Daoy (cell line): ENCODE results near the gene DGKZ. TPM values are rescaled to one million over a fixed set of nuclear protein-coding genes. Genes with fewer than 3 reads are reported as not detected.

Experiments used
- DNase-seq: peaks from one replicate; pipeline ENCODE4 v3.0.0-alpha.2; 2015; ENCODE audit warnings: low read depth
- total RNA-seq: library from RNA; depleted of rRNA; stranded (reverse); fragments of >200 nt; shearing (Covaris generic); gene quantifications from 2 replicates; pipeline ENCODE4 v1.2.3, GENCODE V29; 2014

Gene DGKZ
- total RNA-seq, 1 experiment from 2014 or later = 41.4 TPM

DNA sequence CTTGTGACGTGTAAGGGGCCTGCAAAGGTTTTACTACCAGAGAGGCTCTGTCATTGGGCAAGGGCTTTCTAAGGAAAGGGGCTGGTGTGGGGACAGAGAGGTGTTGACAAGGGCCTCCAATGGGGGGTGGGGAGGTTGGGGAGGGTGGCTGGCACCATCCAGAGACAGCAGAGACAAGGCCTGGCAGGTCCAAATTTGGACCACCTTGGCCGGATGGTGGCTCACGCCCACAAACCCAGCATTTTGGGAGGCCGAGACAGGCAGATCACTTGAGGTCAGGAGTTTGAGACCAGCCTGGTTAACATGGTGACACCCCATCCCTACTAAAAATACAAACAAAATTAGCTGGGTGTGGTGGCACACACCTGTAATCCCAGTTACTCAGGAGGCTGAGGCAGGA, 46.5 kb downstream of the DGKZ start:
- no peak for DNase-seq

DNA sequence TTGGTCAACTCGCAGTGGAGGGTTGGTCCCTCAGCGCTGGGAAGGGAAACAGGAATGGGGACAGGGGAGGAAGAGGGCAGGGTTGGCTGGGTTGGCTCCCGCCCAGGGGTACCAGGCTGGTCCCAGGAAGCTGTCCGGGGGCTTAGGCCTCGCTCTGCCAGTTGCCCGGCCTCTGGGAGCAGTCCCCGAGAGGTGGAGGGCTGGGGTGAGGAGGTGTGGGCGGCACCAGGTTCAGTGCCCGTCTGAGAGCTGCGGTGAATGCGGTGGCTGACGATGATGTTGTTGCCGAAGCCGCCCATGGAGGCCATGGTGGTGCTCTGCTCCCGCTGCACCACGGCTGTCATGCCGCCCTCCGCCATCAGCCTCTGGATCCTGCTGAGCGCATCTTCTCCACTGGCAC, 50.3 kb downstream of the DGKZ start:
- no peak for DNase-seq

DNA sequence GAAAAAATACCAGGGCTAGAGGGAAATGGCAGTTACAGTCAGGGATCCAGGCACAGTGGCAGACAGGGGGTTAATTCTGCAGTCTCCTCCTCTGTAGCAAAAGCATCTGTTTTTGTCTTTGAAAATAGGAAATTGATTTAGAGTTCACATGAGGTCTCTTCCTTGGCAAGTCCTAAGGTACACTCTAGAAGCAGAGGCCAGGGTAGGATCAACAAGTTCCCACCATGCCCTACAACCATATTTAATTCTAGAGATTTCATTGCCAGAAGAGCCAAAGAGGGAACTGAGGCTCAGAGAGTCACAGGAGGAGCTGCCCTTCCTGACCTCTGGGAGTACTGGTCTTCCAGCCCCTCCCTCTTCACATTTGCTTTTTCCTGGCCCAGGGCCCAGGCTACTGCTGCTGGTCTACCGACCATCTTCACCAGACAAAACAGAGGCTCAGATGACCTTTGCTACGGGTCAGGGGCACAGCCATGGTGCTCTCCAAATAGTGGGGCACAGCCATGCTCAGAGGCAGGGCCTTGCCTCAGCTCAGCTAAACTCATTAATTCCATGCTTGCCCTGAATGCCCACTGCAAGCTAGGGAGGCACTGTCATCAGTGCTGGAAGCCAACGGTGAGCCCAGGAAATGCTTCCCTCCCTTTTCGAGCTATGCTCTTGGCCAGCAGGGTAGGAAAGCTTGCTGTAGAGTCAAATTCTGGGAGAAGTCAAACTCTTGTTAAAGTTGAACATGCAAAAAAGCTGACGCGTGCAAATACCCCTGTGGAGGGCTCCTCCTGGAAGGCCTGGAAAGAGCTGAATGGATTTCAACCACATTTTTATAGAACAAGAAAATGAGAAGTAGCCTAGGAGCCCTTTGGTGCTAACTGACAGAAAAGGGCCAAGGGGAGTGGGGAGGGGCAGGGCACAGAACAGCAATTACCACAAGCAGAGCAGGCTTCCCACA, 56.0 kb downstream of the DGKZ start:
- no peak for DNase-seq

DNA sequence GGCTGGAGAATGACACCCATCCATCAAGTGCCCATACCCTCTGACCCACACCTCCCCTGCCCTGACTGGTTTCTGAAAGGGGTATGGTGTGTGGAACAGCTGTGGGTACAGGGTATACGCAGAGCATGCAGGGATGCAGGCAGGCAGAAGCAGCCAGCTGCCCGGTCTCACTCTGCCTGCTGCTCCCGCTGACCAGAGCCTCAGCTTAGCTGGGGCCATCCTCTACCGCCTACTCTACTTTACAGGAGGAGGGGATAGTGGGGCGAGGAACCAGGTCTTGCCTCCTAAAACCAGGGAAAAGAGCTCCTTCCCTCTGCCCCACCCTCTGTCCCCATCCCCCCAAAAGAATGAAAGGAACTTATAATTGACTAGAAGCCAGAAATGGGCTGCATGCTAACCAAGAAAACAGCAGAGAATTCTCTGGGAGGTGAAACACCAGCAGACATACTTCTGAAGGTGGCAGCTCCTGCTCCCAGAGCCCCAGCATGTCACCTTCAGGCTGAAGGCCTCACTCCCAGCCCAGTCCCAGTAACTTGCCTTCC, 57.3 kb downstream of the DGKZ start:
- no peak for DNase-seq

DNA sequence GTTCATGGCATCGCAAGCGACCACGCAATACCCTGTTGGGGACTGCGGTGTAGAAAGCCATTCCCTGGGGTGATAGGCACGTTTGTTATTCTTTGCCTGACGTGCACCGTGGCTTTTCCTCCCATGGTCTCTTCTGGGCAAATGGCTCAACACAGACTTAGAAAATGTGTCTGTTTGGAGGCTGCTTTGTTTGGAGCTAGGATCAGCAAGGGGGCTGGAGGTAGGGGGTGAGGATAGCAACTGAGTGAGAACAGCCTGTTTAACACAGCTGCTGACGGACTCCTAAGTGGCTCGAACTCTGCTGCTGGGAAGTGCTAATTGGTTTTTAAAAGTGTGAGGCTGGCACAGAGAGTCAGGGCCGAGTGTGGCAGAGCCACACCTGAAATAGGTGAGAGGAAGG, 60.4 kb downstream of the DGKZ start:
- DNase-seq = no peak

DNA sequence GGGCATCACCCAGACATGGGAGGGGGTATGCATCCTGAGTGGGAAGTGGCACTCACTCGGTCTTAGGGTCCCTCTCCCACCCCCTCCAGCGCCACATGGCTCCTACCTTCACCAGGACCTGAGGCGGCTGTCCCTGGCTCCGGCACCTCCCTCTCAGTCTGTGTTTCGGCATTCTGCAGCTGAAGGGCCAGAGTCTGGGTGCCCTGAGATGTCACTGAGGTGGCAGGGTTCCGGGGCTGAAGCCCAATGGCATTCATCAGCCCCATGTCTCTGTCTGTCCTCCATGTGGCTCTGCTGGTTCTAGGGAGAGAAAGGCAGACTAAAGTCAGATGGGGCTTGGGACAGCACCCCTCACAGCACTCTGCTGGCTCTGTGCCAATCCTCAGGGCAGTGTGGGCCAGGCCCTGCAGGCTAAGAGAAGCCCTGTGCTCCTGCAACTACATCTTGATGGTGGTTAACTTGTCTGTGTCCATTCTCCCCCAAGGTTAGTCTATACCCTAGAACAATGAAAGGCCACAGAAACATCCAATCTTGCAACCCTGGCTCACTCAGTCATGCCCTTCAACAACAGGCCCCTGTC, 61.2 kb downstream of the DGKZ start:
- DNase-seq = no peak

DNA sequence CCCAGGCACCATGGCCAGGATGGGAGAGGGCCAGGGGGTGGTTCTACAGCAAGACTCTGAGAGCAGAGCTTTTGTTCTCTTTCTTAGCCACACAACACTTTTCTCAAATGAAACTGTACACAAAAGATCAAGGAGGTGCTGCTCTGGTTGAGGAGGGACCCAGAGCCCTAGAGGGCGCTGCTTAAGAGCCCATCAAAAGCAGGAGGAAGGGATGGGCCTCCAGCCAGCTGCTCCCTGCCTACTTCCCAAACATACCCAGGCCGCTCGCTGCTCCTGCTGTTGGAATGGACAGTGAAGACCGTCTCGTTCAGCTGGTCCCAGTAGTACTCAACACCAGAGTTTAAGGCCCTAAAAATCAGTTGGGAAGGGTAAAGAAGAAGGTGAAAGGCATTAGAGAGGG, 62.8 kb downstream of the DGKZ start:
- no peak for DNase-seq

DNA sequence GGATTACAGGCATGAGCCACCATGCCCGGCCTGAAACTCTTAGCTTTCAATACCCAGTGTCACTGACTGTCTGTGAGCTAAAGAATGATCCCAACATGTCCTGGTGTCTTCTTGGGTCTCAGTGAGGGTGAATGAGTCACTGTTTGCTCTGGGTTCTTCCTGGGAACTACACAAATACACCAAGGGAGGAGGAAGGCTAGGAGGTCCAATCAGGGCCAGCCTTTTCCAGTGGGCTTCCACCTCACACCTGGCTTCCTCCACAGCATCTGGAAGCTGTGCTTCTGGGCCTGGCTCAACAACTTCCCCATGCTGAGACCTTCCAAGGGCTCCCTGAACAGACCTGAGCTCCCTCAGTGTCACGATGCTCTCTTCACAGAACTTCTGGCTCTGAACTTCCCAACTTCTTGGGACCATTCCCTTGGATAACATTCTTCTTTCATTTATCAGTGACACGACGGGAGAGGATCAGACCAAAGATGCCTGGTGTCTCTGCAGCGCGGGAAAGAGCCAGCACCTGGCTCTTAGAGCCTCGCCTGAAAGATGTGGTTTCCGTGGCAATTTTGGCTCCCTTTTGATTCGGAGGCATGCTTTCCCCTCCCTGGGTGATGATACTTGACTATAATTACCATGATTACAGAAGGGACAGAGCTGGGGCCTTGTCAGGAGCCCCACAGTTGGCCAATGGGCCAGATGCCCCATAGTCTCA, 66.7 kb downstream of the DGKZ start:
- peak; percentile 14 for DNase-seq

DNA sequence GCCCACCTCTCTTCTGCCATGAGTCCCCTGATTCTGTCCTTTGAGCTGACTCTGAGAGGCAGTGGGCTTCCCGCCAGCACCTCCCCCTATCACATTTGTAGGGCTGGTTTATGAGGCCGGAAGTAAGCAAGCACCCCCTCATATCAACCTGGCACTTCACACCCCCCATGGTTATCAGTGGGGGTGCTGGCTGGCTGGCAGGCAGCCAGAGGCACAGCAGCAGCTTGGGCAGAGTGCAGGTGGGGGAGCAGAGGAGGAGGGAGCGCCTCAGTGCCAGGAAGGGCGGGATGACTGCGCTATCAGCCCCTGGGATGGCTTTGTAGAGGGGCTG, 67.2 kb downstream of the DGKZ start:
- no peak for DNase-seq

DNA sequence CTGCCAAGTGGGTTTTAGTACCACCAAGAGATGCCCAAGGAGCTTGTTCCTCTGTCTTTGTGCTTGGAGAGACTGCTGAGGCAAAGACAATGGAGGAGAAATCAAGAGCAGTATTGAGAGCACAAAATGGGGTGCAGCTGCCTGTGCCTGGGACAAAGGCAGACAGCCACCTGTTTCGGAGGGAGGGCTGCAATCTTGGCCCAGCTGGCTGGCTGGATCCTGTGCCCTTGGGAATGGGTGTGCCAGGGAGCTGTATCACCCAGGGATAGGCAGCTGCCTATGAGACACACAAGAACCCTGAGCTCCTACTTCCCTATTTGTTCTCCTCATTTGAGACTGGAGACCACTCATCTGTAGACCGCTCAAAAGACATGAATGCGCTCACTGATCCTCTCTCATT, 67.6 kb downstream of the DGKZ start:
- DNase-seq = no peak

DNA sequence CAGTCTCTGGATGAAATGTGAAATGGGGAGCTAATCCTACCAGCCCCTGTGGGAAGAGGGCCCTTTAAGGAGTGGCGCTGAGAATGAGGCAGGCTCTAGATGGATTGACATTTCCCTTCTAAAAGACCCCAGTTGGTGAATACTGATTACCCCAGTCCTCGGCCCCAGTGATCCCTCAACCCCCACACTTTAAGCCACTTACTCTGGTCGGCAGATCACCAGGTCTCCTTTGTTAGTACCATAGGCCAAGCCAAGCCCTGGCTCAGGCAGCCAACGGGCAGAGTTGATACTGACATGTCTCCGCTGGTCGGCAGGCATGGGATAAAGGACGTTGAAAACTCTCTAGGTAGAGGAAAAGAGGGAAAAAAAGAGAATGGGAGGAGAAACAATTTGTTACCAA, 70.4 kb downstream of the DGKZ start:
- no peak for DNase-seq

DNA sequence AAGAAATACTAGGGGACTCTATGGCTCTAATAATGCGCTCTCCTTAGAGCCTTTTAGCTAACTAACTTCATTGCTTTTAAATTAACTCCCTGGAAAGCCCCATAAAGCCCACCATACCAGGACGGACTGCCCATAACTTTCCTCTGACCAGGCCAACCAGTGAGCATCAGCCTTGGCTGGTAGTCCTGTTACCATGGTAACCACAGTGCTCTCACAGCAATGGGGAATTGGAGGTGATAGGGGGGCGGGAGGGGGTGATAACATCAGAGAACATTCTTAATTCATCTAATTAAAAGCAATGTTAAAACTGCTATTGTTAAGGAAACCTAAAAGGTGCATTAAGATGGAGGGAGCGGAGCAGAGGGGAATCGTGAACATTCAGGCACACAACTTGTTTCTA, 71.5 kb downstream of the DGKZ start:
- no peak for DNase-seq

DNA sequence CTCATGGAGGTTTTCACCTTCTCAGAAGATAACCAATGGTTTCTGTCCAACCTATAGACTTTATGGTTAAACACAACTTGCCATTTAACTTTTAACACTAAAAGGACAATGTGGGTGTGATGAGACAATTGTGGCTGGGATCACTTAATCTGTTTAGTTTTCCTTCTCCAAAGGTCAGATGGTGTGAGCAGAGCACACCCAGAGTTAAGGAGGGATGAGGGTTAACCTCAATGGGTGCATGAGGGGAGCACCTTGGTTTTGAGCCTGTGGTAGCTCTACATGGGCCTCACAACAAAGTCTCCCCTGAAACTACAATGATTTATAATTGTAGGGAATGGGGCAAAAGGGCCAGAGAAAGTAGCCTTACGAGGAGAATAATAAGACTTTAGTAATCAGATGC, 73.2 kb downstream of the DGKZ start:
- no peak for DNase-seq

DNA sequence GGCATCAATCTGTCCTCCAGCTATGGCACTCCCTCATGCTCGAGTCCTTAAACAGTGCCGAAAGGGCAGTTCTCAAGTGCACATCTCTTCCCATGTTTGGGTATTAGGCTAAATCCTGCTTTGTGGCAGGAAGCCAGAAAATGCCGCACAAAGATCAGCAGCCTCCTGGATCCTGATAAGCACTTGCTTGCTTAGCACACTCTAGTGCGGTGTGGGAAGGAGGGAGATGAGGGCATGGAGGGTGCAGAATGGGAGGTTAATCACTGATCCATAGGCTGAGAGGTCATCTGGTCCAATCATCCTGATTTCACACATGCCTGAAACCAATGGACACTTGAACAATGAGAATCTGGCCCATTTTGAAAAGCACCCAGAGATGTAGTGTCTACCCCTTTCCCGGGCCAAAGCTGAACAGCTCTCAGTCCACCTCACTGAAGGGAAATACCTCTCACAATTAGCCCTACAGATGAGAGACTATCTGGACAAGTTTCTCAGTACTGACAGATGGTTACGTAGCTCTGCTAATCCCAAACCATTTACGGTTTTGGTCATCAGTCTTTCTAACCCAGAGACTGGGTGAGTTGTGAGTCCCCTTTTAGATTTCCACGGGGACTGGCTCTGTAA, 74.1 kb downstream of the DGKZ start:
- DNase-seq = no peak

DNA sequence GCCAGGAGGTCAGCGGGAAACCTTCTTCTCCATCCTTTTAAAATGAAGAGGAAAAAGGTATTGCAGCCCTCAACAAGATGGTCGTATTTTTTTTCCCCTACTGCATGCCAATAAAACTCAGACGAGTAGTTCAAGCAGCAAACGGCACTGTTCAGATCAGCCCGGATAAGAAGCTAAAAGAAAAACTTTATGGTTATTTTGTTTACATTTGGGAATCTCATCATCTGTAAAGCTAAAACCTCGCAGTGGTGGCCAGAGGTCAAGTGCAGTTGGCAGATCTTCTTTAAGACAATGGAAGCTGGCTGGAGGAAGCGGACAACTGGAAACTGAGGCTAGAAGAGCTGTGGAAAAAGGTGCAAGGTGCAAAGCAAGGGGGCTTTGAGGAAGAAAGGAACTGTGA, 75.3 kb downstream of the DGKZ start:
- DNase-seq = no peak

DNA sequence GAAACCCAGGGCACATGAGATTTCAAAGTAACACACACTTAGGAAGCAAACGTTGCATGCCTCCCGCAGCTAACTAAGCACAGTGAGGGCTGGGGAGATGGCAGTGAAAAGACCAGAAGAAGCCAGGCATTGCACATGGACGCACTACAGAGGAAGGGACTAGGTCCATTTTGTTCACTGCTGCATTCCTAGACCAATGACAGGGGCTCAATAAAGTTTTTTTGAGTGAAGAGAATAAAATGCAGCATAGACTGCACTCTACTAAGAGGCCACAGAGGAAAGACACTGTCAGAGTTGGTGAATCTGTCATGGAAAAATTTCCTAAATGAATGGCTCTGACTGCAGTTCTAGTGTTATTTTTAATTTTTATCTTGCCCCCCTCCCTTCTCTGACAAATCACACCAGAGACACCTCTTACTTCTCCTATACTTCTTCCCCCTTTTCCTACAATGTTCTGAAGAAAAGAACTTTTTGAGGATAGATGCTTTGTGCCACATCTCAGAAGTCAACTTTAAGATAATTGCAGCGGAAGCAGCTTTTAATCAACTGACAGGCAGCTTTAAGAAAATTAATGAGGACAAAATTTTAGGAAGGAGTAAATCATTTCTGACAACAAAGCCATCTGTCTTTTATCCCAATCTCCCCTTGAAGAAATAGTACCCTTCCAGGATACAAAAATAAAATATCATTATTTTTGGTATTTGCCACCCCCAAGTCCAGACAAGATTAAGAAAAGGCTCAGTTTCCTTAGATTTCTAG, 79.1 kb downstream of the DGKZ start:
- DNase-seq = no peak

DNA sequence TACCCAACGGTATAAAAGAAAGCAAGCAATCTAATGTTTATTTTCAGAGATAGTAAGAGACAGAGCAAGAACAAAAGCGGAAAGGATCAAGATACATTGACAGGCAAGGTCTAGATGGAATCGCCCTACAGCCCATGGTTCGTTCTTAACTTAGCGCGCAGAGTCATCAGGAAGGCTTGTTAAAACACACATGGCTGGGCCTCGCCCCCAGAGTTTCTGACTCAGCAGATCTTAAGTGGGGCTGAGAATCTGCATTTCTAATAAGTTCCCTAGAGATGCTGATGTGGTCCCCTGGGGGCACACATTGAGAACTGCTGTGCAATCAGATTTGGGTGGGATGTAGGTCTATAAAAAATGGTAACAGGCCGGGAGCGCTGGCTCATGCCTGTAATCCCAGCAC, 80.1 kb downstream of the DGKZ start:
- DNase-seq = no peak

DNA sequence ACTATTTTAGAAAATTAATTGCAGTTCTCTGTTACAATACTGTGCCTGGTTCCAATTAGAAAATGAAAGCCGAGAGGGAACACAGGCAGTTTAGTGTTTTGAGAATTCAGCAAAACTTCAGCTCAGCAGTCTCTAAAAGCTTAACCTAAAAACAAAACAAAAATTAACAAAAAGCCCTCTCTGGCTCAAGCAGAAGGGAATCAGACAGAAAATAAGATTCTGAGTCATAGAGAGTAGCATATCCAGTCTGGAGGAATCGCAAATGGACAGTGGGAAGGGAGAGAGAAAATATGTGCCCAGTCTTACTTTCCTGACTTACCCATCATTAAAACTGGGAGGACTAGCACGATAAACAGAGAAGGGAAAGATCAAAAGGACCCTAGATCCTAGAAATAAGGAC, 82.5 kb downstream of the DGKZ start:
- DNase-seq = no peak
